ENCODE data around the gene LIMD2.
A peak's percentile ranks its signal among the peaks of the same experiment; 100 is the strongest.

Gene LIMD2

GRCh38 chr17:63679214-63679613 lies 20.7 kb downstream of the LIMD2 start:
- no peak for DNase-seq

- DNase-seq = peak; percentile 35
Observed at GRCh38 chr17:63676584-63676983, 23.3 kb downstream of the LIMD2 start.

GRCh38 chr17:63675607-63676546 lies 24.0 kb downstream of the LIMD2 start:
- DNase-seq = peak; percentile 94

- peak; percentile 33 for DNase-seq
Observed at GRCh38 chr17:63675231-63675606, 24.7 kb downstream of the LIMD2 start.

- no peak for DNase-seq
Observed at GRCh38 chr17:63672856-63673255, 27.1 kb downstream of the LIMD2 start.

GRCh38 chr17:63665527-63666214 lies 34.3 kb downstream of the LIMD2 start:
- DNase-seq = peak; percentile 86

GRCh38 chr17:63659850-63660249 lies 40.1 kb downstream of the LIMD2 start:
- DNase-seq = no peak

- DNase-seq = no peak
Observed at GRCh38 chr17:63658366-63658765, 41.6 kb downstream of the LIMD2 start.

- DNase-seq = no peak
Observed at GRCh38 chr17:63657786-63658185, 42.1 kb downstream of the LIMD2 start.

GRCh38 chr17:63653050-63653449 lies 46.9 kb downstream of the LIMD2 start:
- DNase-seq = no peak

GRCh38 chr17:63652106-63652505 lies 47.8 kb downstream of the LIMD2 start:
- DNase-seq = no peak

GRCh38 chr17:63649813-63650212 lies 50.1 kb downstream of the LIMD2 start:
- DNase-seq = peak; percentile 49

GRCh38 chr17:63647936-63648335 lies 52.0 kb downstream of the LIMD2 start:
- no peak for DNase-seq

GRCh38 chr17:63647065-63647725 lies 52.7 kb downstream of the LIMD2 start:
- no peak for DNase-seq

GRCh38 chr17:63646488-63646806 lies 53.5 kb downstream of the LIMD2 start:
- no peak for DNase-seq

All from hematopoietic multipotent progenitor cell treated with erythropoietin and hydrocortisone succinate and interleukin-3 and kit ligand, for 4 days (in vitro differentiated cells).